CD4-positive, alpha-beta T cell treated with Interleukin-17A for 4 hours (primary cell): Measurements from ENCODE around the gene MEA1.
"Not testable (repeated sequence)": the region's sequence is repeated elsewhere in the genome, so short reads cannot be mapped to it uniquely, and the experiment has no call there.

ENCODE experiments used
- DNase-seq: peaks from one replicate; pipeline ENCODE4 v3.0.0-alpha.2; 2020; ENCODE audit warnings: mixed read lengths

Gene MEA1

GRCh38 chr6:43013843-43014433, at the start of gene MEA1, which contains the start of gene KLHDC3:
MEA1 (minus strand) TSS chr6:43013946; CDS start chr6:43013813, 133 bp downstream.
KLHDC3 (plus strand) TSS chr6:43014249; CDS start chr6:43017193, 2,944 bp downstream.
- peak; percentile 99 for DNase-seq

GRCh38 chr6:43062818-43063217, 49.1 kb upstream of the MEA1 start:
- no peak for DNase-seq

GRCh38 chr6:43061861-43062260, 48.1 kb upstream of the MEA1 start:
- DNase-seq: no peak

- no peak for DNase-seq
Observed at GRCh38 chr6:43060755-43061633, 47.2 kb upstream of the MEA1 start.

- DNase-seq: no peak
Observed at GRCh38 chr6:43060034-43060754, 46.4 kb upstream of the MEA1 start.

- DNase-seq: peak; percentile 99
Observed at GRCh38 chr6:43059168-43060033, 45.7 kb upstream of the MEA1 start, which contains the start of the genes KLC4 and MRPL2. KLC4 (plus strand) TSS chr6:43059631; CDS start chr6:43061336, 1,705 bp downstream. MRPL2 (minus strand) TSS chr6:43059434; CDS start chr6:43059381, 53 bp downstream.

GRCh38 chr6:43058531-43058930, 44.8 kb upstream of the MEA1 start:
- no peak for DNase-seq

- no peak for DNase-seq
Observed at GRCh38 chr6:43055966-43056365, 42.2 kb upstream of the MEA1 start.

GRCh38 chr6:43054206-43054943, 40.6 kb upstream of the MEA1 start:
- no peak for DNase-seq

- peak; percentile 94 for DNase-seq
Observed at GRCh38 chr6:43053545-43054205, 39.9 kb upstream of the MEA1 start, which contains the start of gene CUL7. CUL7 (minus strand) TSS chr6:43053851; CDS start chr6:43052788, 1,063 bp downstream.

GRCh38 chr6:43052842-43053544, 39.2 kb upstream of the MEA1 start:
- peak; percentile 40 for DNase-seq

GRCh38 chr6:43052225-43052841, 38.6 kb upstream of the MEA1 start:
- no peak for DNase-seq

- no peak for DNase-seq
Observed at GRCh38 chr6:43050981-43051380, 37.2 kb upstream of the MEA1 start.

GRCh38 chr6:43047998-43048397, 34.3 kb upstream of the MEA1 start:
- DNase-seq: no peak

GRCh38 chr6:43045371-43045930, 31.7 kb upstream of the MEA1 start:
- no peak for DNase-seq

GRCh38 chr6:43043310-43043709, 29.6 kb upstream of the MEA1 start:
- no peak for DNase-seq

- not testable (repeated sequence) for DNase-seq
Observed at GRCh38 chr6:43041475-43041874, 27.7 kb upstream of the MEA1 start.

- DNase-seq: no peak
Observed at GRCh38 chr6:43040542-43041257, 27.0 kb upstream of the MEA1 start.

GRCh38 chr6:43038727-43039126, 25.0 kb upstream of the MEA1 start:
- DNase-seq: no peak
